ENCODE results near the gene ANKRD9.

The ANKRD9 gene

GRCh38 chr14:102510616-102511520, 1.3 kb upstream of the ANKRD9 start:
- no peak for DNase-seq

DNA sequence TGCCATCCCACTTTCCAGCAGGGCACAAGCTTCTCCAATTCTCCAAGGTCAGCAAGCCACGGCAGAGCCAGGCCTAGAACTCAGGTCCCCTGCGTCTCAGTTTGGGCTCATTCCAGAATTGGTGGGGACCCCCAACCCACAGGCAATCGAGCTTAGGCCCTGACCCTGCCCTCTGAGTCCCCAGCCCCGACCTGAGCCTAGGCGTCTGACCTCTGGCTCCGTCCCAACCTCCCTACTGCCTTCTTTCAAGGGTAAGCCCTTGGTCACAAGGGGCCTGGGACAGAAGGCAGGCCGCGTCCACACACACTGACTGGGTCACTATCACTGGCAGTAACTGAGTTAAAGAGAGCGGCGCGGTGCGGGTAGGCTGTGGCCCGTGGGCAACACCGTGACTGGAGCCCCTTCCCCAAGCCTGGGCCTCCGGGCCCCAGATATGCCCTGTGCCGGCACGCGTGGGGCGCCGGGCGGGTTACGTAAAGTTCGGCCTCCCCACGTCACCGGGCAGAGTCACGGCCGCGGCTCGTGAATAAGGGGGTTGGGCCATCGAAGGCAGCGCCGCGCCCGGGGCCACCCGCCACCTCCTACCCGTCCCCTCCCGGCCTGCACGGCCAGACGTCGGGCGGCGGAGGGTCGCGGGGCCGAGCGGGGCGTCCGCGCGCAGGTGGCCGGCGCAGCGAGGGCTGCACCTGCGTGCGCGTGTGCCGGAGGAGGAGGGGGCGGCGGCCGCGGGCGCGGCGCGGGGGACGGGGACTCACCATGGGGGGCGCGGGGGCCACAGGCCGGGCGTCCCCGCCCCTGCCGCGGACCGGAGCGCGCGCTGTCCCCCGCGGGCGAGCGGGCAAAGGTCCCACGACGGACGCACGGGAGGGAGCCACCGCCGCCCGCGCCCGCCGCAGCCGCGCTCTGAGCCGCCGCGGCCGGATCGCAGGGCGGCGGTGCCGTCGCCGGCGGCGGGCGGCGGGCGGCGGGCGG, 516 bp downstream of the ANKRD9 start:
- DNase-seq: no peak

DNA sequence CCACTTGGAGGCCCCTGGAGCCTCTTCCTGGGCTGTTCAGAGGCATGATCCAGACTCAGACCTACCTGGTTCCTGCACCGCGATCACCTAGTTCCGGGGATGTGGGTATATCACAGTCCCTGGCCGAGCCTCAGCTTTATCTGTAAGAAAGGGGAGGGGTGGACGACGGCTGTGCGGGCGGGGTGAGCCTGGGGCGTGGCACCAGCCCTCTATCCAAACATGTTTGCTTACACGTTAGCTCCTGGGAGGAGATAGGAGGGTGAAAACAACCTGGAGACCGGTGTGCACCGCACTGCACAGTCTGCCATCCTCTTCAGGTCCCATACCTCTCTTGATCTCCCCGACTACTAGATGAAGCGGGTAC, 1.2 kb downstream of the ANKRD9 start:
- no peak for DNase-seq

- no peak for DNase-seq
Measured at GRCh38 chr14:102507857-102508312, 1.7 kb downstream of the ANKRD9 start.

DNA sequence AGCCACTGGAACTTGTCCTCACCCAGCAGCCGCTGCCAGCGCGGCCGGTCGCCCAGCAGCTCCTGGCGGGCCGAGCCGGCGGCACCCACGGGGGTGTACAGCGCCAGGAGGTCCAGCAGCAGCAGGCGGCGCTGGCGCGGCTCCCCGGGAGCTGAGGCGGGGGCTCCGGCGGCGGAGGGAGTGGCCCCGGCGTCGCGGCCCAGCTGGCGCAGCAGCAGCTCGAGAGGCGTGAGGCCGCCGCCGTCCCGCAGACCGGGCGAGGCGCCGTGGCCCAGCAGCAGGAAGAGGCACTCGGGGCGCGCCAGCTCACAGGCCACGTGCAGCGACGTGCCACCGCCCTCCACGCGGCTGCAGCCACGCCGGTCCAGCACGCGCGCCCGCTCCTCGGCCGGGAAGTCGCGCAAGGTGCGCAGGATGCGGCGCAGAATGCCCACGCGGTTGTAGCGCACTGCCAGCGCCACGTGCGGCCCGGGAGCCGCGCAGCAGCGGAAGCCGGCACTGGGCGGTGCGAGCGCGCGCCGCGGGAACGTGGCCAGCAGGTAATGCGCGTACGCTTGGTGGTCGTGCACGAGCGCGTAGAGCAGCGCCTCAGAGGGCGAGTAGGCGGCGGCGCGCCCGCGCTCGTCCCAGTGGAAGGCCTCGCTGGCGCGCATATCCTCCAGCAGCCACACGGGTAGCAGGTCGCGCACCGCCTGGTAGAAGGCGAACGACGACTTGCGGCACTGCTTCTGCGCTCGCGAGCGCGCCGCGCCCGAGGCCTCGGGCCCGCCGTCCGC, 2.3 kb downstream of the ANKRD9 start:
- DNase-seq: no peak

DNA sequence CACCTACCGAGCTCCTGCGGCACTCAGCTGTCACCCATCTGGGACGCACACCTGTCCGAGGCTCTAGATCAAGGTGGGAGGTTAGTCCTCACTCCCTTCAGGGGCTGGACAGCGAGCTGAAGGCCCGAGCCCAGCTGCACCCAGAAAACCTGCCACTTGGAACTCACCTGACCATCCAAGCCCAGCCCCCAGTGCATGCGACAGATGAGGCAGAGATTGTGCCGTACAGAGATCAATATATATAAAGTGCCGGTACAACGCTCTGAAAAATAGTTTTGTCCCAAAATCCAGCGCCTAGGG, 3.0 kb downstream of the ANKRD9 start:
- DNase-seq: no peak

DNA sequence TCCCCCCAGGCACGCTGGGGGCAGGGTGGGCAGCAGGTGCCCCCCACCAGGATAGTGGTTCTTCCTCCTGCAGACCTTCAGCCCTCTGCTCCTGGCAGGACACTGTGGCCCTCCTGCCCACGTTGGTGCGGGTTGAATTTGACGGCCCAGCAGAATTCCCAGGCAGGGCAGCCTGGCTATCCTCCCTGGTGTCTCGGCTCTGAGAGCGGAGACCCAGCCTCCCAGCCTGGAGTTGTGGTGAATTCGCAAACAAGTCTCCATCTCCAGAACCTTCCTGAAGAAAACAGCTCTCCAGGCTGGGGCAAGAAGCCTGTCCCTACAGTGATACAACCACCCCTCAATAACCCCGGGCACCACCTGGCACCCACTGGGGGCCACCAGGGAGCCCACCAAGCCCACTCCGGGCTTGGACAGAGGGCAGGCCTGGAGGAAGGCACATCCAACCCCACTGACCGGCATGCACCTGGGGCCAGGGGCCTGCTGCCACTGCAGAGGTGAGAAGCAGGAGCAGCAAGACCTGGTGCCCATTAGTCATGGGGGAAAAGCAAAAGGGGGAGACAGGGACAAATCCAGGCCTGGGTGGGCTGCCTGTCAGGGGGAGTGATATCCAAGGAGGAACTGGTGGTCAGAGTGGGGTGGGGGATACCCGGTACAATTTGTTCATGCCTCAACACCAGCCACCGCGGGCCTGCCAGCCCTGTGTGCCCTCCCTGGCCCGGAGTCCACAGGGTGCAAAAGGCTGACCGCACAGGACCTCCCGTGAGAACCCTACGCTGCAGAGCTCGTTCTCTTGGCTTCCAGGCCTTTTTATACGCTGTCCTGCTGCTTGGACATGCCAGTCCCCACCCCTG, 3.6 kb downstream of the ANKRD9 start:
- no peak for DNase-seq

DNA sequence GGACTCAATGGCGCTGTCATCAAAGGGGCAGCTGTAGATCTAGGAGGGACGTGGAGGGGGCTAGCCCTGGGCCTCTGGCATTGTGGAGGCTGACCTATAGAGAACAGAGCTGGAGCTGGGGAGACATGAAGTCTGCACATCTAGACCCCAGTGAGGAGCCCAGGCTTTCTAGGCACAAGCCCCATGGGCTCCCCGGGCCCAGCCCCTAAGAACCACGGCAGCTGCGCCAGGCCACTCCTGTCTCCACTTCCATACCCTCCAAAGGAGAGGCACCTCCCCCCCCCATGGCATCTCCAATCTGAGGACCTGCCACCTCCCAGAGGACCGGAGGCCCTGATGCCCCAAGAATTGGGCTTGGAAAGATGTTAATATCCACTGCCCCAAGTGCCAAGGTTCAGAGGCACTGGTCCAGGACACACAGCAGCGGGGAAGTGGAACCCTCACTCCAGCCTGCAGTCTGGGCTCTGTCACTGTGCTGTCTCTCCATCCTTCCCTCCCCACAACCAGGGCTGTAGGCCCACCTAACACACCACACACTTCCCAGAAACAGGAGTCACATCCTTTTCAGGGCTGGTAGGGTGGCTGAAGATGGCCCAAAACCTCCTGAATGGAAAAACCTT, 4.5 kb downstream of the ANKRD9 start:
- no peak for DNase-seq

GRCh38 chr14:102504328-102504999, 5.1 kb downstream of the ANKRD9 start:
- no peak for DNase-seq

GRCh38 chr14:102503641-102504327, 5.8 kb downstream of the ANKRD9 start:
- DNase-seq: no peak

DNA sequence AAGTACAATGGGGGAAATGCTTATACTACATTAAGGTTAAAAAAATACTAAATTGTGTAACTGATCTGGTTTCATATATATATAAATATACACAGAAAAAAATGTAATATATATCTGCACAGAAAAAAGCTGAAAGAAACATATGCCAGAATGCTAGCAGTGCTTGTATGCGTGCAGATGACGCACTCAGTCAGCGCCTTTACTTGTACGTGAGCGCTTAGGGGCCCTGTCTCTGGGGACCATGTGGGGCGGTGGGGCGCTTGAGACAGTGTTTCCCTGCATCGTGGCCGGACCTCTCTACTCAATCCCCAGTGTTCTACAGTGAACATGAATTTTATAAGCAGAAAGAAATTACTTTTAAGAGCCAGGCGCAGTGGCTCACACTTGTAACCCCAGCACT, 7.0 kb downstream of the ANKRD9 start:
- no peak for DNase-seq

- no peak for DNase-seq
Measured at GRCh38 chr14:102501751-102502315, 7.7 kb downstream of the ANKRD9 start.

GRCh38 chr14:102500713-102501112, 8.9 kb downstream of the ANKRD9 start:
- no peak for DNase-seq

DNA sequence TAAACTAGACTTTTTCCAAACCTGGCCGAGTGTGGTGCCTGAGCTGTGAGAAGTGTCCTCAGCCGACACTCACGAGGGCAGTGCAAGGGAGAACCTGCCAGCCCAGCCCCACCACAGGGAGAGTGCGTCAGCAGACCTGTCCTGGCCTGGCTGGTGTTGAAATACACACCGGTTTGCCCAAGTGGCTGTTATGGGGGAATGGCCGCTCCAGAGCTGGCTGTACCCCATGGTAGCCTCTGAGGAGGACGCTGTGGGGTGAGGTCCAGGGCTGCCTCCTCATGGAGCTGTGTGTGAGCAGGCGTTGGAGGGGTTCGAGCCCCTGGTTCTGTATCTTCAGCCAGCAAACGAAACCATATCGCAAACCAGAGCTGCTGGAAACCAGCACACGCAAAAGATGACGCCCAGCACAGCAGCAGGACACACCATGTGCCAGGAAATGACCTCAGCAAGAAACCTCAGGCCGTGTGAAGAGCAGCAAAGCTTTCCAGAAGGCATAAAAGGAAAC, 9.4 kb downstream of the ANKRD9 start:
- DNase-seq: no peak

DNA sequence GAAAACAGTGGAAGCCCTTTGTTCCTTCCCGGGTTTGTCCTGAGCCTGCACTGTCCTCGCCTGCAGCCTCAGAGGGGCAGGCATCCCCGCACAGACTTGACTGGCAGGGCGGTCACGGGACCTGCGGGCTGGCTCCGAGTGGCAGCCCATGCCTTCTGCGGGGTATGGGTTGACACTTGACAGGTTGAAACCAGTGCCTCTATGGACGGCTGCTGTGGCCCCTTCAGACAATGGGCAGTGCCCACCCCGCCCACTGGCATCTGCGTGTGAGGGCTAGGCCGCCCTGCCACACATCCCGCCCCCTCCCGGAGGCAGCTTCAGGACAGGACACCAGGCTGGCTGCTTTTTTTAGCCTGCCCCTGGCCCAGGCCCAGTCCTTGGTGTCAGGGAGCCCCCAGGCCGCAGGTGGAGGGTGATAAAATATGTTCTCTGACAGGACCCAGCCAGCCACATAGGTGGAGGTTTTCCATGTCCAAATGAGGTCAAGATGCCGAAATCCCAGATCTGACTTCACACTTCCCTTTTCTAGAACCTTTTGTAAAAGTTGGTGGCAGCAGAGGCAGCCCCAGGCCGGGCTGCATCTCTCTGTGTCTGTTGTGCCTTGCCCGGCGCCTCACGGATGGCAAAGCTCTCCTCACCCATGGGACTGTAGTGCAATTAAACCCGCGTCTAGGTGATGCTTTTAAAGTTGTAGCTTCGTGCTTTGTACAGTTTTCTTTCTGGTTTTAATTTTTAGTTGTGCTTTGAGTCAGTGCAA, 10.0 kb downstream of the ANKRD9 start:
- DNase-seq: no peak

DNA sequence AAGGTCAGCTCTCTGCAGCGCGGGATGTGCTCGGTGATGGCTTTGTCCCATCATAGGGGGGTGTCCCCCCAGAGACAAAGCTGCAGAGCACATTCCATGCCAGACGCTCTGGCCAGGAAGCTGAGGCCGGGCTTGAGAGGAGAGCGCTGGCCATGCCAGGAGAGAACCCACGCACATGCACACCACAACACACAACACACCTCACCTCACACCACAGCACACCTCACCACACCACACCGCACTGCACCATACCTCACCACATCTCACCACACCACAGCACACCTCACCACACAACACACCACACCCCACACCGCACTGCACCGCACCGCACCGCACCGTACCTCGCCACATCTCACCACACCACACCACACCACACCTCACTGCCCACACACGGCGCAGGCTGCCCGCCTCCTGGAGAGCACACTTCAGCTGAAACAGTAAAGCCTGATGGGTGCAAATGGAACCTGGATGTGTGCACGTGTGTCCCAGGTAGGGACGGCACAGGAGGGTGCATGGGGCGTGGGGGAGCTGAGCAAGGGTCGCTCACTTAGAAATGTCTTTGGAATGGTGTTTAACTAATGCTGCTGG, 10.8 kb downstream of the ANKRD9 start:
- DNase-seq: no peak

DNA sequence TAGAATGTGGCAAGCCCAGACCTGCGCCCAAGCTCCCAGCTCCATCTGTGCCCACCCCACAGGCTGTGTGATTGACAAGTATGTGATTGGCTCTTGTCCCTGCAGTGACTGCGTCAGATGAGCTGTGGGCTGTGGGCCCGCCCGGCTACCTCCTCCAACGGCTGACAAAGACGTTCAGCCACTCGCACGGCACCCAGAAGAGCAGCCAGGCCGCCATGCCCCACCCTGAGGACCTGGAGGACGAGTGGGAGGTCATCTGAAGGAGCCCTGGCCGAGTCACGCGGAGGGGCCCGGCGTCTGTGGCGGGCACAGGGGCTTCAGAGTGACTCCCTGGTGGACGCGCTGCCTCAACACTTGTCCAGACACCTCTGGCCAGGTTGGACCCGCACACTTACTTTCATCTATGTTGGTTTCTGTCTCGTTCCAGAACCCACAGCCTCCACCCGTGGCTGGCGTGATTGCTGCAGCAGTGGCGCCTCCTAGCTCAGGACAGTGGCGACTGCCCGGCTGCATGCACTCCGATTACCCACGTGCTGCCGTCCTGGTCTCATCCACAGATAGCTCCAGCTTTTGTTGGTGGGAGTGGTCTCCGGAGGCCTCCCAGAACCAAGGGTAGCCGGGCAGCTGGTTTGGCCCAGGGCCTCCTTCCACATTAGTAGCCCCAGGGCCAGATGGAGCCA, 11.4 kb downstream of the ANKRD9 start:
- no peak for DNase-seq
